ENCODE data around the gene RHCE. TPM values are rescaled to one million over a fixed set of nuclear protein-coding genes. Genes with fewer than 3 reads are reported as not detected.

The RHCE gene
- total RNA-seq, 2 experiments from 2014 or later, result 0.50 to 0.56 TPM

DNA sequence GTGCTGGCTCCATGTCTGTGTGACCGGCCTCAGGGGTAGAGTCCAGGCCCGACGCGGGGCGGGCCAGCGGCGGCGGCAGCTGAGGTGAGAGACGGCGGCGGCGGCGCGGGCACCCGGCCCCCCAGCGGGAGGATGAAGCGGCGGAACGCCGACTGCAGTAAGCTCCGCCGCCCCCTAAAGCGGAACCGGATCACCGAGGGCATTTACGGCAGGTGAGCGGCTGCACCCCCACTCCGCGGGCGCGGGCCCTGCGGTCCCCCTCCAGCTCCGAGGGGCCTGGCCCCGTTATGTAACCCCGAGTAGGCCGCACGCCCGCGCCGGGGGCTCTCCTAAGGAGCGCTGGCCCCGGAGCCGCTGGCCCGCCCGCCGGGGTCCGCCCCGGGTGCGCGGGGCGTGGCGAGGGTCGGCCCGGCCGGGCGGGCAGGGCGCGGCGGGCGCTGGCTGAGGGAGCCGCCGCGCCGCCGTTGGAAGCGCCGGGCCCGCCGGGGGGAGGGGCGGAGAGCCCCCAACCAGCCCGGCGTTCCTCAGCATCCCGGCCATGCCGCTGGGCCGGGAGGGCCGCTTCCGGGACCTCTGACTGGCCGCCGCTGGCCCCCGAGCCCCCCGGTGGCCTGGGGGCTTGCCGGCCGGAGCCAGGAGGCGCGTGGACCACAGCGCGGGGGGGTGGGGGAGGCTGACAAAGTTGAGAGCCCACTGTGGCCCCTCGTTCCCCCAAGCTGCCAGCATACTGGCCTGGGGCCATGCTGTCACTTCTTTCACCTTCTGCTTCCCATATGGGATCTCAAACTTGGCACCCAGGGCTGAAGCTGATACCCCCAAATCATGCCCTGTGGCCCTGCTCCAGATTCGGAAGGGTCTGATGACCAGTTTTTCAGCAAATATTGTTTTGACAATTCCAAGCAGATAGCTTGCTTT, 10.6 kb upstream of the RHCE start:
- ATAC-seq (peak; percentile 21), DNase-seq (peak; percentile 81)
- no peaks in the 10 kb centered on the region for H3K27me3 Mint-ChIP-seq
- ChIA-PET POLR2A (interaction anchor here (0.6 to 1.3 kb wide), 12 partner anchors 10 to 1415 kb away, joined by 3 to 4 read pairs (median 3); partner anchors contain the start of gene SYF2), CTCF (interaction anchor here (0.7 to 1.8 kb wide), 9 partner anchors 24 to 187 kb away, joined by 3 to 5 read pairs (median 3); no protein-coding TSS in a partner anchor)
- H3K27ac Mint-ChIP-seq, result peak overlapping the region; percentile 85
- intact Hi-C loops (cut with micrococcal nuclease), result no loop called here
- no peaks in the 10 kb centered on the region for H3K9me3 Mint-ChIP-seq
- TF ChIP-seq, protein P1, sequence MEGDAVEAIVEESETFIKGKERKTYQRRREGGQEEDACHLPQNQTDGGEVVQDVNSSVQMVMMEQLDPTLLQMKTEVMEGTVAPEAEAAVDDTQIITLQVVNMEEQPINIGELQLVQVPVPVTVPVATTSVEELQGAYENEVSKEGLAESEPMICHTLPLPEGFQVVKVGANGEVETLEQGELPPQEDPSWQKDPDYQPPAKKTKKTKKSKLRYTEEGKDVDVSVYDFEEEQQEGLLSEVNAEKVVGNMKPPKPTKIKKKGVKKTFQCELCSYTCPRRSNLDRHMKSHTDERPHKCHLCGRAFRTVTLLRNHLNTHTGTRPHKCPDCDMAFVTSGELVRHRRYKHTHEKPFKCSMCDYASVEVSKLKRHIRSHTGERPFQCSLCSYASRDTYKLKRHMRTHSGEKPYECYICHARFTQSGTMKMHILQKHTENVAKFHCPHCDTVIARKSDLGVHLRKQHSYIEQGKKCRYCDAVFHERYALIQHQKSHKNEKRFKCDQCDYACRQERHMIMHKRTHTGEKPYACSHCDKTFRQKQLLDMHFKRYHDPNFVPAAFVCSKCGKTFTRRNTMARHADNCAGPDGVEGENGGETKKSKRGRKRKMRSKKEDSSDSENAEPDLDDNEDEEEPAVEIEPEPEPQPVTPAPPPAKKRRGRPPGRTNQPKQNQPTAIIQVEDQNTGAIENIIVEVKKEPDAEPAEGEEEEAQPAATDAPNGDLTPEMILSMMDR (IDR thresholded peaks at IDR 0.05), result no peak
- H3K36me3 Mint-ChIP-seq (ENCODE audit: low read depth), result peaks cover 9% of the 10 kb centered on the region
- H3K4me3 Mint-ChIP-seq, result peak overlapping the region; percentile 88
- H3K4me1 Mint-ChIP-seq (ENCODE audit: low read depth), result peaks cover 50% of the 10 kb centered on the region

DNA sequence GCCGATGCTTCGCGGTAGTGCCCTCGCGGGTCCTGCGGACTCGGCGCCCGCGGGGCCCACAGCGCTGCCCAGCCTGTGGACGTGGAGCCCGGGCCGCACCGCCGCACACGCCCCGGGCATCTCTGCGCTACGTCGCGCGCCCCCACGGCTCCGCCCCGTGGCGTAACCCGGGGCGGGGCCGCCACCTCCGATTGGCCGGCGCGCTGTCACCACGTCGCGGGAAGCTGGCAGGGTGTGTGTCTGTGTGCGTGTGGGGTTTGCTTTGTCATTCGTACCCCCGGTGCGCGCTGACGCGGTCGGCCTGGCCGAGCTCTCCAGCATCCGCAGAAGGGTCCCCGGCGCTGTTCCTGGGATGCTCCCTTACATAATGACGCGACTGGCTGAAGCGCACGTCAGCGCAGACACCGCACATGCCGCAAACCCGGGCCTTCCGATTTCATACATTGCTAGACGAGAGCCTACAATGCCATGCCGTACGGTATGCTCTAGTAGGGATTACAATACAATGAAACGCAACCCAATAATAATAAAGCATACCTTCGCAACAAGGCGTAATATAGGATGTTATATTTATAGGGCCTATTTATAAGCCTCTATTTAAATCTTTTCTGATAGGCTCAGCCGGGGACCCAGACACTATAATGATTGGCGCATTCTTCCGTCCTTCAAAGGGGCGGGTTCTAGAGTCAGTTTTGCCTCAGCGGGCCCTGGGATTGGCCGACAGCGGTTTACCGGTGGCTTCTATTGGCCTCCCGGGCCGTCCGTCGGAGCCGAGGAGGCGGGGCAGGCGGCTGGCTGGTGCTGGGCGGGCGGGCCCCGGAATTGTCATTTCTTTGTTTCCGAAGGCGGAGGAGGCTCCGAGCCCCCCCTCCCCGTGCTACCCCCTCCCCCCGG, 9.7 kb upstream of the RHCE start, which contains the start of gene MACO1:
Gene MACO1, plus strand, starts transcription at position 825 of the 894 bp plus-strand sequence. CDS start 202 bp downstream, outside the sequence.
- Mint-ChIP-seq H3K36me3 (ENCODE audit: low read depth) (peaks cover 9% of the 10 kb centered on the region), H3K27ac (peak within 1 kb of the TSS; percentile 100), H3K4me3 (peak within 1 kb of the TSS; percentile 88), H3K27me3 (no peaks in the 10 kb centered on the region), H3K4me1 (ENCODE audit: low read depth) (peaks cover 41% of the 10 kb centered on the region), H3K9me3 (no peaks in the 10 kb centered on the region)
- TF ChIP-seq, protein P1 (IDR thresholded peaks at IDR 0.05), result no peak
- DNase-seq (peak; percentile 97), ATAC-seq (peak; percentile 92)
- CTCF ChIA-PET, result interaction anchor here (0.9 to 1.0 kb wide), 2 partner anchors 42 to 466 kb away, joined by 3 read pairs; no protein-coding TSS in a partner anchor
- POLR2A ChIA-PET, result interaction anchor here (0.9 to 1.5 kb wide), 7 partner anchors 9 to 67 kb away, joined by 3 to 4 read pairs (median 3); no protein-coding TSS in a partner anchor
- intact Hi-C loops (cut with micrococcal nuclease), result no loop called here

DNA sequence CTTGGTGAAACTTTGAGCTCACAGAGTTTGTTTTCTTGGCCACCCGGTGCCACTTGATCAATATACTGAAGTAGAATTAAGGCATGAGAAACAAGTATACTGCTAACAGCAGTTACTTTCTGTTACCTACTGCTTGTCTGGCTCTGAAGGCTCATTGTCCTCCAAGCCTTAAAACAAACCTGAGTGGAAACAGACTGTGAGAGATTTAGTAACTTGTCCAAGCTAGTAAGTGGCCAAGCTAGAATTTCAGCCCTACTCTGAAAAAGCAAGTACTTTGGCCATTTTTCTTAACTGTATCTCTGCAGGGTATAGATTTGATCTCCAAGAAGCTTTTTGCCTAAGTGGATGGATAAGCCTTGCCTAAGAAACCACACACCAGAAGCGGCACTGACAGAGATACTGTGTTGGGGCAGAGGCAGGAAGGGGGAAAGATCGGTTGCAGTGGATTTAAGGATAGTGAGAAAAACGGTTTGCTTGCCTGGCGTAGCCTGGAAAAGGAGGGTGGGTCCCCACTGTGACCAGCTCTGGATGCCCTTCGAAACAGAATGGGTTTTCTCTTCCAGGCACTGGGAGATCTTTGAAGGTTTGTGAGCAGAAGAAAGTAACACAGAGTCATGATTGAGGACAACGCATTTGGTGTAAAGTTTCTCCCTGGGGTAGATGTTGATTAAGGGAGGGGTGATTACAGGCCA, 8.0 kb upstream of the RHCE start:
- peak overlapping the region; percentile 28 for H3K4me3 Mint-ChIP-seq
- ChIA-PET POLR2A (interaction anchor here (0.8 to 1.2 kb wide), 2 partner anchors 13 to 464 kb away, joined by 3 to 4 read pairs; no protein-coding TSS in a partner anchor), CTCF (interaction anchor here (0.6 to 2.1 kb wide), 9 partner anchors 13 to 601 kb away, joined by 3 to 5 read pairs (median 3); no protein-coding TSS in a partner anchor)
- intact Hi-C loops (cut with micrococcal nuclease), result no loop called here
- H3K4me1 Mint-ChIP-seq (ENCODE audit: low read depth), result peaks cover 24% of the 10 kb centered on the region
- DNase-seq (no peak), ATAC-seq (no peak)
- peaks cover 9% of the 10 kb centered on the region for H3K36me3 Mint-ChIP-seq (ENCODE audit: low read depth)
- H3K9me3 Mint-ChIP-seq, result no peaks in the 10 kb centered on the region
- H3K27ac Mint-ChIP-seq, result no peak overlapping the region
- TF ChIP-seq, protein P1 (IDR thresholded peaks at IDR 0.05), result no peak
- H3K27me3 Mint-ChIP-seq, result no peaks in the 10 kb centered on the region

DNA sequence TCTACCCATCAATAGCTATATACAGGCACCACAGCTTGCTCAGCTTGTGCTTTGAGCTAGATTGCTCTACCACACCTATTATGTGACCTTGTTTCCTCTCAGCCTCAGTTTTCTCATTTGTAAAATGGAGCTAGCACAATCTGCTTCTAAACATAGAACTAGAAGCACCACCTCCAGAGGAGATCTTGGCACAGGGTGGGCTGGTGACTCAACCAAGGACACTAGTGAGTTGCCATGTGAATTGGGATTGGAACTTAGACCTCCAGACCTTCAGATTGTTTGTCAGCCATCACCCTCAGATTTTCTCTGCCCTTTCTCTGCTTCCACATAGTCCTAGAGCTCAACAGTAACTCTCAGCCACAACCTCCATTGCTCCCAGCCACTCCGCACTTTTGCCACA, 7.1 kb upstream of the RHCE start:
- CTCF ChIA-PET, result interaction anchor here (1.0 to 2.1 kb wide), 6 partner anchors 9 to 145 kb away, joined by 3 to 5 read pairs (median 4); no protein-coding TSS in a partner anchor

More for the DNA sequence above, 7.1 kb upstream of the RHCE start:
- H3K4me1 Mint-ChIP-seq (ENCODE audit: low read depth), result peaks cover 16% of the 10 kb centered on the region
- ATAC-seq, result no peak
- no peaks in the 10 kb centered on the region for H3K27me3 Mint-ChIP-seq
- no peak for DNase-seq
- H3K27ac Mint-ChIP-seq, result no peak overlapping the region
- TF ChIP-seq, protein P1 (IDR thresholded peaks at IDR 0.05), result no peak
- POLR2A ChIA-PET, result interaction anchor here (0.8 to 1.2 kb wide), 2 partner anchors 13 to 463 kb away, joined by 3 to 4 read pairs; no protein-coding TSS in a partner anchor
- peaks cover 9% of the 10 kb centered on the region for H3K36me3 Mint-ChIP-seq (ENCODE audit: low read depth)
- intact Hi-C loops (cut with micrococcal nuclease), result no loop called here
- no peak overlapping the region for H3K4me3 Mint-ChIP-seq
- no peaks in the 10 kb centered on the region for H3K9me3 Mint-ChIP-seq

Measured in activated CD8-positive, alpha-beta T cell treated with anti-CD3 and anti-CD28 coated beads for 36 hours (primary cell).